Measurements from ENCODE around the gene PPY. TPM values are rescaled to one million over a fixed set of nuclear protein-coding genes. Genes with fewer than 3 reads are reported as not detected.
"Not testable (repeated sequence)": the region's sequence is repeated elsewhere in the genome, so short reads cannot be mapped to it uniquely, and the experiment has no call there.

Gene PPY
- total RNA-seq, 2 experiments from 2014 or later = not detected

GRCh38 chr17:43898446-43898845, 43.8 kb downstream of the PPY start:
- Mint-ChIP-seq H3K9me3 (no peaks in the 10 kb centered on the region), H3K27me3 (peaks cover 57% of the 10 kb centered on the region), H3K27ac (no peak overlapping the region), H3K4me1 (ENCODE audit: low read depth) (peaks cover 11% of the 10 kb centered on the region), H3K36me3 (ENCODE audit: low read depth) (no peaks in the 10 kb centered on the region), H3K4me3 (no peak overlapping the region)
- intact Hi-C loops (cut with DNase I, micrococcal nuclease) = no loop called here
- Histone ChIP-seq H3K27ac (ENCODE audit: low read depth in 1 of 2, low read length in 2 of 2) (no peak overlapping the region), H3K36me3 (ENCODE audit: insufficient read depth, low read length) (no peaks in the 10 kb centered on the region), H3K9me3 (ENCODE audit: control insufficient read depth in 1 of 2, insufficient read depth in 1 of 2, low read length in 2 of 2) (no peaks in the 10 kb centered on the region), H3K4me3 (ENCODE audit: low read length) (no peak overlapping the region), H3K27me3 (ENCODE audit: control insufficient read depth in 1 of 2, insufficient read depth in 2 of 2, low read length in 2 of 2) (peaks cover 0 to 10% of the 10 kb centered on the region in 2 experiments), H3K4me1 (ENCODE audit: insufficient read depth, low read length) (peaks cover 14% of the 10 kb centered on the region)
- DNase-seq (no peak), ATAC-seq (ENCODE audit: poor library complexity) (no peak)
- ChIA-PET CTCF (no interaction called here), POLR2A (no interaction called here)
- TF ChIP-seq CTCF (IDR thresholded peaks at IDR 0.05) = no peak

- Mint-ChIP-seq H3K27me3 (peaks cover 57% of the 10 kb centered on the region), H3K27ac (no peak overlapping the region), H3K9me3 (no peaks in the 10 kb centered on the region), H3K4me3 (no peak overlapping the region), H3K4me1 (ENCODE audit: low read depth) (peaks cover 11% of the 10 kb centered on the region), H3K36me3 (ENCODE audit: low read depth) (no peaks in the 10 kb centered on the region)
- Histone ChIP-seq H3K9me3 (ENCODE audit: control insufficient read depth in 1 of 2, insufficient read depth in 1 of 2, low read length in 2 of 2) (no peaks in the 10 kb centered on the region), H3K27ac (ENCODE audit: low read depth in 1 of 2, low read length in 2 of 2) (no peak overlapping the region), H3K4me1 (ENCODE audit: insufficient read depth, low read length) (peaks cover 14% of the 10 kb centered on the region), H3K4me3 (ENCODE audit: low read length) (no peak overlapping the region), H3K27me3 (ENCODE audit: control insufficient read depth in 1 of 2, insufficient read depth in 2 of 2, low read length in 2 of 2) (peaks cover 0 to 10% of the 10 kb centered on the region in 2 experiments), H3K36me3 (ENCODE audit: insufficient read depth, low read length) (no peaks in the 10 kb centered on the region)
- POLR2A ChIA-PET = no interaction called here
- intact Hi-C loops (cut with DNase I, micrococcal nuclease) = no loop called here
- ATAC-seq (ENCODE audit: poor library complexity) = no peak
- DNase-seq = no peak
- CTCF ChIA-PET = no interaction called here
- no peak for TF ChIP-seq CTCF (IDR thresholded peaks at IDR 0.05)
These were observed 44.4 kb downstream of the PPY start for GRCh38 chr17:43897831-43898230.

- intact Hi-C loops (cut with DNase I, micrococcal nuclease); CTCF ChIA-PET; POLR2A ChIA-PET; H3K27ac Mint-ChIP-seq; H3K27me3 ChIP-seq (ENCODE audit: control insufficient read depth in 1 of 2, insufficient read depth in 2 of 2, low read length in 2 of 2); H3K4me3 ChIP-seq (ENCODE audit: low read length); ATAC-seq (ENCODE audit: poor library complexity); H3K36me3 ChIP-seq (ENCODE audit: insufficient read depth, low read length); H3K4me1 Mint-ChIP-seq (ENCODE audit: low read depth); H3K27ac ChIP-seq (ENCODE audit: low read depth in 1 of 2, low read length in 2 of 2); DNase-seq; H3K36me3 Mint-ChIP-seq (ENCODE audit: low read depth); H3K9me3 Mint-ChIP-seq; H3K4me3 Mint-ChIP-seq; H3K9me3 ChIP-seq (ENCODE audit: control insufficient read depth in 1 of 2, insufficient read depth in 1 of 2, low read length in 2 of 2); H3K4me1 ChIP-seq (ENCODE audit: insufficient read depth, low read length): not testable (repeated sequence)
- H3K27me3 Mint-ChIP-seq = peaks cover 43% of the 10 kb centered on the region
These were observed 47.8 kb downstream of the PPY start for GRCh38 chr17:43894494-43894893.

- no peak for TF ChIP-seq CTCF (IDR thresholded peaks at IDR 0.05)
- no peak overlapping the region for H3K4me3 ChIP-seq (ENCODE audit: low read length)
- CTCF ChIA-PET = no interaction called here
- Mint-ChIP-seq H3K9me3 (no peaks in the 10 kb centered on the region), H3K27me3 (peaks cover 40% of the 10 kb centered on the region), H3K36me3 (ENCODE audit: low read depth) (no peaks in the 10 kb centered on the region), H3K4me1 (ENCODE audit: low read depth) (no peaks in the 10 kb centered on the region), H3K27ac (no peak overlapping the region), H3K4me3 (no peak overlapping the region)
- H3K27ac ChIP-seq (ENCODE audit: low read depth in 1 of 2, low read length in 2 of 2) = no peak overlapping the region
- H3K4me1 ChIP-seq (ENCODE audit: insufficient read depth, low read length) = no peaks in the 10 kb centered on the region
- DNase-seq (no peak), ATAC-seq (ENCODE audit: poor library complexity) (no peak)
- no peaks in the 10 kb centered on the region for H3K27me3 ChIP-seq (ENCODE audit: control insufficient read depth in 1 of 2, insufficient read depth in 2 of 2, low read length in 2 of 2)
- H3K9me3 ChIP-seq (ENCODE audit: control insufficient read depth in 1 of 2, insufficient read depth in 1 of 2, low read length in 2 of 2) = no peaks in the 10 kb centered on the region
- intact Hi-C loops (cut with DNase I, micrococcal nuclease) = no loop called here
- POLR2A ChIA-PET = no interaction called here
- H3K36me3 ChIP-seq (ENCODE audit: insufficient read depth, low read length) = no peaks in the 10 kb centered on the region
These were observed 49.7 kb downstream of the PPY start for GRCh38 chr17:43892647-43892952.
